Measurements from ENCODE around the gene USP47.

GRCh38 chr11:11935536-11935935 is 93.8 kb downstream of the USP47 start:
- TF ChIP-seq, protein P1, sequence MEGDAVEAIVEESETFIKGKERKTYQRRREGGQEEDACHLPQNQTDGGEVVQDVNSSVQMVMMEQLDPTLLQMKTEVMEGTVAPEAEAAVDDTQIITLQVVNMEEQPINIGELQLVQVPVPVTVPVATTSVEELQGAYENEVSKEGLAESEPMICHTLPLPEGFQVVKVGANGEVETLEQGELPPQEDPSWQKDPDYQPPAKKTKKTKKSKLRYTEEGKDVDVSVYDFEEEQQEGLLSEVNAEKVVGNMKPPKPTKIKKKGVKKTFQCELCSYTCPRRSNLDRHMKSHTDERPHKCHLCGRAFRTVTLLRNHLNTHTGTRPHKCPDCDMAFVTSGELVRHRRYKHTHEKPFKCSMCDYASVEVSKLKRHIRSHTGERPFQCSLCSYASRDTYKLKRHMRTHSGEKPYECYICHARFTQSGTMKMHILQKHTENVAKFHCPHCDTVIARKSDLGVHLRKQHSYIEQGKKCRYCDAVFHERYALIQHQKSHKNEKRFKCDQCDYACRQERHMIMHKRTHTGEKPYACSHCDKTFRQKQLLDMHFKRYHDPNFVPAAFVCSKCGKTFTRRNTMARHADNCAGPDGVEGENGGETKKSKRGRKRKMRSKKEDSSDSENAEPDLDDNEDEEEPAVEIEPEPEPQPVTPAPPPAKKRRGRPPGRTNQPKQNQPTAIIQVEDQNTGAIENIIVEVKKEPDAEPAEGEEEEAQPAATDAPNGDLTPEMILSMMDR (conservative IDR thresholded peaks at IDR 0.05; ENCODE audit: low read depth, low read length): no peak
- TF ChIP-seq EZH2 (IDR thresholded peaks at IDR 0.05; ENCODE audit: low read length, unreplicated experiment) (no peak), EZH2phosphoT487 (IDR thresholded peaks at IDR 0.05; ENCODE audit: borderline replicate concordance, low read length) (no peak)

Measured in PC-3 (cell line).